NCI-H748 treated with DMSO at 0.1 percent for 48 hours (cell line): Measurements from ENCODE around the gene SUFU.

Source experiments
- DNase-seq: peaks from one replicate; lab custom pipeline; 2025; lab: John Stamatoyannopoulos, UW

SUFU gene

DNA sequence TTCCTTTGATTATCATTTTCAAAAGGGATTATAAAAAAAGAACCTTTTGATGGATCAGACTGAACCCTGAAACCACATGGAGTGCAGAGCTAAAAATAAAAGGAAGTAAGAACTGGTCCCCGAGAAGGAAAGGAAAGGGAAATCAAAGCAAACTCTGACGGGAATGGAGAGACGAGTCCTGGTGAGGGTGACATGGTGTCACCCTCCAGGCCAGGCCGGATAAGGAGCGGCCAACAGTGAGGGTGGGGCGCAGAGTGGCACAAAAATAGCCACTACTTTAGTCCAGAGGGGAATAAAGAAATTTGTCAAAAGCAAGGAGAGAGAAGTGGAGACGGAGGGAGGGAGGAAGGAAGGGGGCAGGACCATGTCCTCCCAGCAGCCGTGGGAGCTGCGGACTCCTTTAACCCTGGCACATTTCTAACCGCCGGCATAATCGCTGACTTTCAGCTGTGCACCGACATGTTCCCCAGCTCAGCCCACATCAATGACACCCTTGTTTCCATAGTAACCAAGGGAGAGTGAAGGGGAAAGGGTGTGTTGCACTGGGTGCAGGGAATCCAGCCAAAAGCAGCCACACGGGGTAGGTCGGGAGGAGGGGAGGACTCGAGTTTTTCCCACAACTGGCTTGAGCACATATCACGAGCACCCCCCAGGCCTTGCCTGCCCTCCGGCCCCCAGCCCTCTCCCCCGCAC lies 170.2 kb downstream of the SUFU start:
- DNase-seq: peak; percentile 13

- no peak for DNase-seq
Measured at GRCh38 chr10:102674566-102674965, 170.8 kb downstream of the SUFU start.

- DNase-seq: no peak
Measured at GRCh38 chr10:102675011-102675665, 171.4 kb downstream of the SUFU start.

- DNase-seq: no peak
Measured at GRCh38 chr10:102675666-102676533, 172.1 kb downstream of the SUFU start.

DNA sequence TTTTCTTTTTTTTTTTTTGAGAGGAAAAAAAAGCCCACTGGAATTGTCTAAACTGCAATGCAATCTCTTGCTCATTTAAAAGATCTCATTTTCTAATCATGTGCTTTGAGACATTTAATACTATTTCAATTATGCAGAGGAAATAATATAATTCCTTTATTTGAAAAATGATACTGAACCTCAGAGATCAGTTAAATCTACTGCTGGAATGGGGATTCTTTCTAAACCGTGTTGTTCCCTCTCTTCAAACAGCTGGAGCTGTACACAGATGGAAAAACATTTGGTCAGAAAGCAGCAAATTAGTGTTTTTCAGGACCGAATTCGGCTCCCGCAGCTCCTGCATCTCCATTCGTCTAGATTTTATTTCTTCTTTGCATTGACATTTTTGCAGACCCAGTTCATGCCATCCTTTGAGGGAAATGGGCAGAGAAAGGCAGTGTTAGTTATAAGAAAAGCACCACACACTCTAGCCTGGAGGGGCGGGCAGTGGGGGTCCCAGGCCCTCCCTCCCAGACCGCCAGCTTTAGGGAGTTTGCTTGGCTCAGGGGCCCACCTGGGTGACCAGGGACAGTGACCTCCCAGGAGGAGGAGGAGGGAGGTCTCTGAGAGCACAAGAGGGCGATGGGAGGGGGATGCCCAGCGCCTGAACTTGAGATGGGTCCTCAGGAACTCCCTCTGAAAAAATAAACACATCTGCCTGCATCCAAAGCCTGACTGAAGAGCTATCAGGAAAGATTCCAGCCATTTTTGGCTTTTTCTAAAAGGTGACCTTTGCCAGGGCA lies 173.0 kb downstream of the SUFU start:
- no peak for DNase-seq

GRCh38 chr10:102677331-102678067 lies 173.7 kb downstream of the SUFU start:
- DNase-seq: no peak

- no peak for DNase-seq
Measured at GRCh38 chr10:102678068-102678400, 174.3 kb downstream of the SUFU start.

DNA sequence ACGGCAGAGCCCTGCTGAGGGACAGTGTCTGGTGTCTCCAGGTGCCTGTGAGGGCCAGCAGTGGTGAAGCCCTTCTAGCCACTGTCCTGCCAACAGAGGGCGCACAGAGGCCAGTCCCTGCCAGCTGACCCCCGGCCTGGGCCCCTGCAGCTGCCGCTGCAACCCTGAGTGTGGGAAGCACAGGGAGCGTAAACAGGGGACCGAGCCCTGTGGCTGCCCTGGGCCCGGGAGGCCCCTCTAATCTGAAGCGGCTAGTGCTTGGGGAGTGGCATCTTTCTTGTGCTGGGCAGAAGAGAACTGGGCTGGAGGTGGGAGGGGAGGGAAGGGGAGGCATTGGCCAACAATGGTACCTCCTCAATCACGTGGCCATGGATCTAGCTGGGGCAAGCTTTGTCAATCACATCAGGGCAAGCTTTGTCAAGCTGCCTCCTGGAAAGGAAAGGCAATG lies 175.1 kb downstream of the SUFU start:
- peak; percentile 44 for DNase-seq

- DNase-seq: no peak
Measured at GRCh38 chr10:102679596-102679995, 175.8 kb downstream of the SUFU start.

DNA sequence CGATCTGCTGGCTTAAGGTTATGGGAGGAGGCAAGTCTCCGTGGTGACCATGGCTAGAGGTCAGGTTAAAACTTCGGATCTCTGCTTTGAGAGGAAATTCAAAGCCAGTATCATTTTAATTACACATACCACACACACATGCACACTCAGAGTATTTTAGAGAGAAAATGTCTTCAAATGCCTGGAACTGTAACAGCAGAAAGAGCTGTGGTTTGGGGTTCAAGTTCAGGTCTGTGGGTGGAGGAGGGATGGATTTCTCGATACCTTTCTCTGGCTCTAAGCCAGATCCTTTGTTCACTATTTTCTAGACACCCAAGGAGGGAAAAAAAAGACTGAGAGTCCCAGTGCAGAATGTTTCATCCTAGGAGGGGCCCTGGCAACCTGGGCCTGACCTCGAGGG lies 177.9 kb downstream of the SUFU start:
- DNase-seq: no peak

DNA sequence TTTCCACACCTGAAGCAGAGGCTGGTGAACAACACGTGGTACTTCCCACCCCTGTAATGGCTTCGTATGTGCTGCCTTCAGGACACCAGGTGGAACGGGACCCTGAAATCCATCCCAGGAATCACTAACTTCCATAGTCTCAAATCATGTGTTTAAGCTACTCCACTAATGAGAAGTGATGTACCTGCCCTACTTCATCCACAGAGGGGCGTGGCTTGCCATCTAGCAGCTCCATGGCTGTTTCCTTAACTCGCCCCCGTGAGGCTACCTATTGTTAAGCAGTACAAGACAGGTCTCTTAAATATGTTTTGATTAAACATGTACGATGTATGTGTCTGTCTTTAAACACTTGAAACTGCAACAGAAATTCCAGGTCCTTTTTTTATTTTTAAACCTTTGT lies 178.6 kb downstream of the SUFU start:
- DNase-seq: no peak

DNA sequence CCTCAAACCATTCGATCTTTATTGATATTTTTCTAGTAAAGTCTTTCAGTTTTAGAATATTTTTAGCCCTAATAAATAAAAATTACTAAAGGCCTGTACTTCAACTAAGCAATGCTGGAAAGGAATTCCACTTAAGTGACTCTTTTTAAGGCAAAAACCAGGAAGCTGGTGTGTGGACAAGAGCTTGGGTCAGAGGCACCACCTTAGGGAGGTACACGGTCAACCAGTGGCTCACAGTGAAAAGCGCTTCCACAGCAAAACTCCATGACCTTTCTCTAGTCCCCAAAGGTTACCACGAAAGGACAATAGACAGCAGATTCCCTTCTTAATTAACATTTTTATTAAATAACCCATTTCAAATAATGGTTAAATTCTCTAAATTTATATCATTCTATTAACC lies 179.2 kb downstream of the SUFU start:
- DNase-seq: no peak
